Stimulated activated CD8-positive, alpha-beta memory T cell treated with anti-CD3 and anti-CD28 coated beads, Interleukin-4, amount 100 ng/mL, for 24 hours (primary cell): ENCODE results near the gene PYHIN1.

ENCODE experiments used
- DNase-seq: peaks from one replicate; pipeline ENCODE4 v3.0.0-alpha.2; 2020; ENCODE audit warnings: low read depth

Gene PYHIN1

DNA sequence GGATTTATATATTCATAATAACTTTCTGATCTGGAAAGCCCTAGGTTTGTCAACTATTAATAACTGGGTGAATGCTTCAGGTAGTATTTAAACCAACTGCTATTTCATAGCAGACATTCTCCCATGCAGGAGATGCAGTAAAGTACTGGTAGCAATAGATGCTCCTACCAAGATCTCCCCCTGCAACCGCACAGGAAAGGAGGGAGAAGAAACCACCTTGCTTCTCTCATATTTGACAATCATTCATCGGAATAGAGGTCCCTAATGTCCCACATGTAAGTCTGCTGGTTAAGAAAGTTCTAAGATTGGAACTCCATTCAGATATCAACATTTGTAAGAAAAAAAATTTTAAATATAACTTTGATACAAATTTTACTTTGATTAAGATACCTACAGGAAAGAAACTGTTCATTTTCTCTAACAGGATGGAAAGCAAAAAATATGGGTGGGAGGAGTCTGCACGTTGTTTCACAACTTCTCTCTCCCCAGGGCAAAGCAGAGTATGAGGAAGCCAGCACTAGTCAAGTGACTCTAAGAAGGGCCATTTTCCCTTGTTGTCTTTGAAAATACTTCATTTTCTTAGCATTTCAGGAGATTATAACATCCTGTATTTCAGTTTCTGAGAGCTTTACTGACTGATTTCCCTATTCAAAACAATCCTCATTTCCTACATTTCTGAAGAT is at the start of gene PYHIN1:
Gene PYHIN1 (plus strand): TSS at position 498 of the 683 bp plus-strand sequence. CDS start 5,359 bp downstream, outside the sequence.
- DNase-seq = no peak

DNA sequence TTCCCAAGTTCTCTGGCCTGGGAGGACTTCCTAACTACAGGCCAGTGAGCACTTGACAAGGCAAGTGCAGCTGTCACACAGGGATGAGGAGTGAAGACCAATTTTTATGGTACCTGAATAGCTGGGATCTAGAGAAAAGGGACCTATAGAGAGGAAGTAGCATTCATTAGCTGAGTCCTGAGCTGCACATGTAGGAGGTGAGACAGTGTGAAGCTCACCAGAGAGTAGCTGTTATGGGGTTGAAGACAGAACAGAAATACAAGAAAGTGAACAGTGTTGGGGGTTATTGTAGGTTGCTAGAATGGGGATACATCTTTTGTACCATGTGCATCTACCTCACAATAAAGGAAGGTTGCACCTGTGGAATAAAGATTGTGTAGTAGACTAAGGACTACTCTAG is 37.7 kb upstream of the PYHIN1 start:
- DNase-seq = no peak

GRCh38 chr1:158898722-158899121 is 32.6 kb upstream of the PYHIN1 start:
- no peak for DNase-seq

GRCh38 chr1:158901623-158902022 is 29.7 kb upstream of the PYHIN1 start:
- DNase-seq = no peak

DNA sequence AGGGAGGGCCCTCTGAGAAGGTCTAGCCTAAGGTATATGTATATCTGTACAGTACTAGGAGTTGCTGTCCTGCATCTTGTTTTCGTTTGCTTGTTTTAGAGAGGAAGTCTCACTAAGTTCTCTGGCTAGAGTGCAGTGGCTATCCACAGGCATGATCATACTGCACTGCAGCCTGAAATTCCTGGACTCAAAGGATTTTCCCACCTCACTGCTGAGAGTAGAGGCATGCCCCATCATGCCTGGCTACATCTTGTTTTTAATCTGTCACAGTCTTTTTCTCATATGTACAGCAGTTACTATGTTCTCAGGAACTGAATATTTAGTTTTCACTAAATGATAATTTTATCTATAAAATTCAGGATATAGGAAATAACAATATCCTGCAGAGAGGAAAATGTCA is 15.3 kb upstream of the PYHIN1 start:
- no peak for DNase-seq

DNA sequence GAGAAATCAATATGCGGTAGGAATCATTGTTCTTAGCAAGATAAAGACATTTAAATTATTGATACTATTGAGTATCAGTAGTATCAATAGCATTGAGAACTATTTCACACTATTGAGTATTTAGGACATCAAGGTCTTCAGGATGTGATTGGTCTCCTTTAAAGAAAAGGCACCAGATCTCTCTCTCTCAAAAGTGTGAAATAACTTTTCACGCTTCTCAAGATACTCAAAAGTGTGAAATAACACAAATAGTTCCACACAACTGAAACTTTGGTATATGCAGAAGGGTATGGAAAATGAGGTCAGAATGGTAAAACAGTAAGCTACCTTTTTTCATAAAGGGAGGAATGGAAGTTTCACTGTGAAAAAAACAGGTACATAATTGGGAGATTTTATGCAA is 6.7 kb upstream of the PYHIN1 start:
- no peak for DNase-seq

GRCh38 chr1:158930504-158930903 is 848 bp upstream of the PYHIN1 start:
- peak; percentile 27 for DNase-seq

- DNase-seq = no peak
Measured at GRCh38 chr1:158932171-158932570, 819 bp downstream of the PYHIN1 start.

DNA sequence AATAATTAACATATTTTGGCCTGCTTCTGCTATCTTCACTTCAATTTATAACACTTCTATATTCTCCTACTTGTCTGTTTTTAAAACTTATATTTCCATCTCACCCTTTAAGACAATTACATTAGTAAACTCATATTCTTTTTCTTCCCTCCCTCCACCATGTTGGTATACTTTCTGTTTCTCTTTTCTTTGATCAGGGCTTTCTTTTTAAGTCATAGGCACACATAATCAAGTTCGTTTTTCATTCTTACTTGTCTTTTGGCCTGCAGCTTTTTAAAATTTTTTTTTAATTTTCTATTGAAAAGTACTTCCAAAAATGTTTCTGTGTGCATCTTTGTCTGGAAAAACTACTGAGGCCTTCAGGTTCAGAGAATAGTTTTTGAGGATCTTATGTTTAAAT is 2.3 kb downstream of the PYHIN1 start:
- no peak for DNase-seq

- DNase-seq = no peak
Measured at GRCh38 chr1:158939180-158939579, 7.8 kb downstream of the PYHIN1 start.

- DNase-seq = no peak
Measured at GRCh38 chr1:158941317-158941716, 10.0 kb downstream of the PYHIN1 start.

- DNase-seq = no peak
Measured at GRCh38 chr1:158942490-158942889, 11.1 kb downstream of the PYHIN1 start.

GRCh38 chr1:158943059-158943458 is 11.7 kb downstream of the PYHIN1 start:
- no peak for DNase-seq

- DNase-seq = no peak
Measured at GRCh38 chr1:158945061-158945460, 13.7 kb downstream of the PYHIN1 start.

- DNase-seq = no peak
Measured at GRCh38 chr1:158946785-158947184, 15.4 kb downstream of the PYHIN1 start.

- no peak for DNase-seq
Measured at GRCh38 chr1:158951956-158952355, 20.6 kb downstream of the PYHIN1 start.

DNA sequence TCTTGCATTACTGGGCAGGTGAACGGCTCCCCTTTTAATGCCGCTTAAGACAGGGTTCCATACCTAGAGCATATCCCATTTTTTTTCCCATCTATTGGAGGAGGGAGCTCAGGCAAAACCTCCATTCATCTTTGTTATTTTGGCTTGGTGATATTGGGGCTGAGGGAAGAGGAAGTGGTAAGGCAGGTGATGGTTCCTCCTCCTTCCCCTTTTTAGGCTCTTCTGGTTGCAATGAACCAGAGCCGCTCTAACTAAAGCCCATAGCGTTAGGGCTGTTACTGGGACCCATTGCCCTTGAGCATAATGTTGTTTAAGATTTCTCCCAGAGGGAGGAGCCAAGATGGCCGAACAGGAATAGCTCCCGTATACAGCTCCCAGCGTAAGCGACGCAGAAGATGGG is 21.1 kb downstream of the PYHIN1 start:
- no peak for DNase-seq

- DNase-seq = no peak
Measured at GRCh38 chr1:158961178-158961577, 29.8 kb downstream of the PYHIN1 start.

DNA sequence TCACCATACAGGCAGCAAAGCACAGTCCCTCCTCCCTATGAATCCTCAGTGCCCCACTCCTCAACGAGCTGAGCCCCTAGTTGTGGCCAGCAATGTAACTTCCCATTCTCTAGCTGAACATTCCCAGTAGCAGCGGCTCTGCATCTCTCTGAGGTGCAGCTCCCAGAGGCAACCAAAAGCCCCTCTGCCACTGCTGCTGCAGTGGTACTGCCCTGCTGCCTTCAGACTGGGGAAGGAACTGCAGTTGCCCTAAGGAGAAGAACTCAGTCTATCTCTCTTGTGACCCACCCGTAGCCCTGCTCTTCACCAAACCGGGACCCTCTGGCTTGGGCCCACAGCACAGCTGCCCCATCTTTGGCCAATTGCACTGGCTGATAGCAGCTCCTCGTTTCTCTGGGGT is 31.6 kb downstream of the PYHIN1 start:
- no peak for DNase-seq

- no peak for DNase-seq
Measured at GRCh38 chr1:158969166-158969565, 37.8 kb downstream of the PYHIN1 start.

DNA sequence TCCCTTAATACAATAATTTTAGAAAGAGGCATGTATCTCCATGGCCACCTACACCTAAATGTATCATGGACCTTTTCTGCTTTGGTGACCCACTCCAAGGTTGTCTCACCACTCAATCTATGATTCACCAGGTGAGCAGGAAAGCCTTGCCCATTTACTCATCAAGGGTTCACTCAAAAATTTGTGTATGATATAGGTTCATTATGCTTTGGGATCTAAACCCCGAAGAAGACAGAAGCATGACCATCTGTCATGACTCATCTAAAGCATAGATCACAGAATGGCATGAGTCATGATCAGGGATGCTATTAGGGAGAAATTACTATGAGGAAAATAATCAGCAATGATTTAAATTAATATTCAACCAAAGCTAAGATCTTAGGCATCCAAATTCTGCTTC is 38.5 kb downstream of the PYHIN1 start:
- no peak for DNase-seq

DNA sequence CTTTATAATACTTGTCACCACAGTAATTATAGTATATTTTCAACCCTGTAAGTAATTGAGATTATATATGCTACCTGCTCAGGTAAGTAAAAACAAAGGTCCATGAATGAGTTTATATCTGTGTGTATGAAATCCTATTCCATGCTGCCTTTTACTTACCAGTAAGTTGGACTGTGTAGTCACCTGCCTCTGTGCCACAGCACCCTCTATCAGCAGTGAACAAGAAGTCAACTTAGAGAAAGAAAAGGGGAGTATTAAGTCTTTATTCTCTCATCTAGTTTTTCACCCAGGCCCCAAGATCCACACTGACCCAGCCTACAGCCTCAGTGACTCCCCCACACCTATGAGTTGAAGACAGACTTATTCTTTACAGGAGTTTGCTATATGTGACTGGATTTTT is 41.5 kb downstream of the PYHIN1 start:
- DNase-seq = no peak

DNA sequence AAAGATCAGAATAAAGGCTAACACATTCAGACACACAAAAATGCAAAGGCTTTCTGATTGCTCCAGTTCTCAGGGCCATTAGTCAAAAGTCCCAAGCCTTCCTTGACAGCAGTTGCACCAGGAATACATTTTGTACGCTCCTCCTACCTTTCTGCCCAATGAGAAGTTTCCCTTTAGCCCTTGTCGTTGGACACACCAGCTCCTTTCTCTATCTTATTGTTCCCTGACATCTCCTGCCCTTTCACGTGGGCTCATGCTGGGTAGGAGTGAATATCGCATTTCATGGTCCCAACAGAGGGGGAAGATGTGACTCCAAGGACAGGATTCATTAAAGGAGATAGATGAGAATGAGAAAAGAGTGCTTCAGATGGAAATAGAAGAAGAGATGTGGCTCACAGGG is 44.9 kb downstream of the PYHIN1 start:
- no peak for DNase-seq

DNA sequence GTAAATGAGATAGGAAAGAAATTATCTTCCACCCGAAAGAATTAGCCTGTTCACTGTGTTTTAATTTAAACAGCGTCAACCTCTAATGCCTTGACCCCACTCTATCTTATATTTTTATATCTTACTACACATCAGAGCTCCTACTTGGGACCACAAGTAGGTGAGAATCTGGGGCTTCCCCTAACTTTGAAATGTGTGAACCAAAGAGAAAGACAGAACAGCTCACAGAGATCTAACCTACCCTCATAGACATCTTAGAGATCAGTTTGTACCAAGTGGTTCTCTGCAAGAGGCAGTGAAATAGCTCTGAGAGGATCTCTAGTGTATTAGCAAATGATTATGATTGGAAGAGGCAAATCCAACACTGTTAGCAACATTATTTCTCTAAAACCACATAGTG is 47.4 kb downstream of the PYHIN1 start:
- DNase-seq = no peak

- no peak for DNase-seq
Measured at GRCh38 chr1:158979229-158979628, 47.9 kb downstream of the PYHIN1 start.
